ENCODE results near the gene KIF2C. TPM values are rescaled to one million over a fixed set of nuclear protein-coding genes. Genes with fewer than 3 reads are reported as not detected.

The KIF2C gene
- total RNA-seq, 2 donors from 2014 or later, result 42.0 to 72.7 TPM

DNA sequence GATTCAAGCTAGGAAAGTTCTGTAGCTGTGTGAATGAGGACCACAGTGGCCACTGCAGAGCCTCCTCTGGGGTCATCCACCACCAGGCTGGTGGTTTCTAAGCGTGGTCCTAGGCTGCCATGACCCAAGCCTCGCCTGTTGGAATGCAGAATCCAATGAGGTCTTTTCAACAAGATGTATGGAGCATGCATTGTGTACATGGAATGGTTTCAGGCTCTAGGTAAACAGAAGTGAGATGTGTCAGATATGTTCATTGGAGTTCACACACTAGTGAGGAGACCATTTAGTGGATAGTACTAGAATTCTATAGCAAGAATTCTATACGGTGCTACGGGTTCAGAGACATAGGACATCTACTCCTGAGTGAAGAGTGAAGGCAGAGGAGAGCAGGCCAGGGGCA is 19.4 kb upstream of the KIF2C start:
- H3K9ac ChIP-seq (ENCODE audit: extremely low read depth, low read length, poor library complexity, severe bottlenecking), result no peak overlapping the region
- no peak overlapping the region for H3K27ac ChIP-seq (ENCODE audit: low read depth, low read length)
- DNase-seq, result no peak
- no peaks in the 10 kb centered on the region for H3K36me3 ChIP-seq (ENCODE audit: control insufficient read depth, insufficient read depth, low read length)
- H3K9me3 Mint-ChIP-seq, result no peaks in the 10 kb centered on the region
- peaks cover 10% of the 10 kb centered on the region for H3K4me1 Mint-ChIP-seq
- no peaks in the 10 kb centered on the region for H3K9me3 ChIP-seq (ENCODE audit: control insufficient read depth, low read length)
- no peaks in the 10 kb centered on the region for H3K27me3 ChIP-seq (ENCODE audit: control insufficient read depth, insufficient read depth, low read length, poor library complexity, severe bottlenecking)
- H3K4me3 Mint-ChIP-seq, result no peak overlapping the region
- no peak overlapping the region for H3K27ac Mint-ChIP-seq
- H3K36me3 Mint-ChIP-seq (ENCODE audit: low read depth), result no peaks in the 10 kb centered on the region
- WGBS, 2 experiments (ENCODE audit: insufficient coverage in 1 of 2, insufficient read length in 1 of 2), result 69 to 71% methylated on average over 4 of the region's 4 CpGs
- H3K4me3 ChIP-seq (ENCODE audit: low read length), result no peak overlapping the region
- peaks cover 9% of the 10 kb centered on the region for H3K27me3 Mint-ChIP-seq (ENCODE audit: insufficient read depth)
- TF ChIP-seq, protein P1, sequence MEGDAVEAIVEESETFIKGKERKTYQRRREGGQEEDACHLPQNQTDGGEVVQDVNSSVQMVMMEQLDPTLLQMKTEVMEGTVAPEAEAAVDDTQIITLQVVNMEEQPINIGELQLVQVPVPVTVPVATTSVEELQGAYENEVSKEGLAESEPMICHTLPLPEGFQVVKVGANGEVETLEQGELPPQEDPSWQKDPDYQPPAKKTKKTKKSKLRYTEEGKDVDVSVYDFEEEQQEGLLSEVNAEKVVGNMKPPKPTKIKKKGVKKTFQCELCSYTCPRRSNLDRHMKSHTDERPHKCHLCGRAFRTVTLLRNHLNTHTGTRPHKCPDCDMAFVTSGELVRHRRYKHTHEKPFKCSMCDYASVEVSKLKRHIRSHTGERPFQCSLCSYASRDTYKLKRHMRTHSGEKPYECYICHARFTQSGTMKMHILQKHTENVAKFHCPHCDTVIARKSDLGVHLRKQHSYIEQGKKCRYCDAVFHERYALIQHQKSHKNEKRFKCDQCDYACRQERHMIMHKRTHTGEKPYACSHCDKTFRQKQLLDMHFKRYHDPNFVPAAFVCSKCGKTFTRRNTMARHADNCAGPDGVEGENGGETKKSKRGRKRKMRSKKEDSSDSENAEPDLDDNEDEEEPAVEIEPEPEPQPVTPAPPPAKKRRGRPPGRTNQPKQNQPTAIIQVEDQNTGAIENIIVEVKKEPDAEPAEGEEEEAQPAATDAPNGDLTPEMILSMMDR (conservative IDR thresholded peaks at IDR 0.05), result no peak
- peaks cover 7% of the 10 kb centered on the region for H3K4me1 ChIP-seq (ENCODE audit: control insufficient read depth, insufficient read depth, low read length)

DNA sequence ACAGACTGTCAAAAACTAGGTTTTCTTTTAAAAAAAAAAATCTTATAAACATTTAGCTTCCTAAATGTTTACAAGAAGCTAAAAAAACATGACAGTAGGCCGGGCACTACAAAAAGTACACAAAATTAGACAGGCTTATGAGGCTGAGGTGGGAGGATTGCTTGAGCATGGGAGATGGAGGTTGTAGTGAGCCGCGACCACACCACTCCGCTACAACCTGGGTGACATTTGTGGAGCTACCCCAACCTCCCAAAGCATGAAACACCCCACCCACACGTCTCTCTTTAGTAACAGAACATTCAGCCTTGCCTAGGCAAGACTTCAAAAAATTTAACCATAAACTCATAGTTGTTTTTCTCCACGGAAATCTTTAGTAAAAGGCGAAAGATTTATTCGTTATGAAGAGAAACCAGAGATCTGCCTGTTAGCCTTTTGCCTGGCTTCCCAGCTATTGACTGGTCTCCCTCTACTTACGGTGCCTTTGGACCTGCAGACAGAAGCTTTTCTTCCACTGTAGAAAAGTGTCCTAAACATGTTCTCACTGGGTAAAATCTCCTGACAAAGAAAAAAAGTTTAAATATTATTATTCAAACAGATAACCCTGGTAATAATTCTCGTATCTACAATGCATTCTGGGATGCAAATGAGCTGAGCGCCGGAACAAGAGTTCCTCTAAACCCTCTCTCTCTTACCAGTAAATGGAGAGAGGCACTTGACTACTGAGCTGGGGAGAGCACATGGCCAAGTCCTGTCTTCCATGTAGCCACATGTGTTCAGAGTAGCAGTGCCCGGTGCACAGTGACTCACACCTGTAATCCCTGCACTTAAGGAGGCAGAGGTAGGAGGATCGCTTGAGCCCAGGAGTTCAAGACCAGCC is 17.9 kb upstream of the KIF2C start:
- Histone ChIP-seq H3K36me3 (ENCODE audit: control insufficient read depth, insufficient read depth, low read length) (no peaks in the 10 kb centered on the region), H3K4me3 (ENCODE audit: low read length) (no peak overlapping the region), H3K4me1 (ENCODE audit: control insufficient read depth, insufficient read depth, low read length) (peaks cover 10% of the 10 kb centered on the region), H3K9ac (ENCODE audit: extremely low read depth, low read length, poor library complexity, severe bottlenecking) (no peak overlapping the region), H3K9me3 (ENCODE audit: control insufficient read depth, low read length) (no peaks in the 10 kb centered on the region), H3K27ac (ENCODE audit: low read depth, low read length) (peak overlapping the region; percentile 79), H3K27me3 (ENCODE audit: control insufficient read depth, insufficient read depth, low read length, poor library complexity, severe bottlenecking) (no peaks in the 10 kb centered on the region)
- TF ChIP-seq, protein P1 (conservative IDR thresholded peaks at IDR 0.05), result no peak
- WGBS, 2 experiments (ENCODE audit: insufficient coverage in 1 of 2, insufficient read length in 1 of 2), result 58 to 69% methylated on average over 7 to 12 of the region's 14 CpGs
- peak; percentile 90 for DNase-seq
- H3K4me1 Mint-ChIP-seq, result peaks cover 20% of the 10 kb centered on the region
- H3K27ac Mint-ChIP-seq, result peak overlapping the region; percentile 98
- no peak overlapping the region for H3K4me3 Mint-ChIP-seq
- H3K9me3 Mint-ChIP-seq, result peaks cover under 1% of the 10 kb centered on the region
- no peaks in the 10 kb centered on the region for H3K36me3 Mint-ChIP-seq (ENCODE audit: low read depth)
- peaks cover 9% of the 10 kb centered on the region for H3K27me3 Mint-ChIP-seq (ENCODE audit: insufficient read depth)

DNA sequence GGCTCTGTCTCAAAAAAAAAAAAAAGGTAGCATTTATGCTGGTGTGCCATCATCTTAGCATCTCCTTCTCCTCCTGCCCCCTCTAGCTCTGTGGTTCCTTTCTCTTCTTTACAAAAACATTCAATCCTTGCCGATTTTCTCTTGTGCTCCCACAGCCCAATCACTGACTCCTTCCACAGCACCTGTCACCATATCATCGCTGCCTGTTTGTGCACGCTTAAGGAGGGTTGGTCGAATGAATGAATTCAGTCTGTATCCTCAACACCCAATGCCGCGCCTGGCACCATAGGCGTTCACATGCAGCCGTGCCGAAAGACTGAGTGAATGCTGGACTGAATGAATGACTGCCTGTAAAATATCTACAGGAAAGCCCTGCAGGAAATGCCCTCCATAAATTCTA is 16.6 kb upstream of the KIF2C start:
- Histone ChIP-seq H3K4me1 (ENCODE audit: control insufficient read depth, insufficient read depth, low read length) (peaks cover 4% of the 10 kb centered on the region), H3K36me3 (ENCODE audit: control insufficient read depth, insufficient read depth, low read length) (no peaks in the 10 kb centered on the region), H3K27ac (ENCODE audit: low read depth, low read length) (no peak overlapping the region), H3K9me3 (ENCODE audit: control insufficient read depth, low read length) (no peaks in the 10 kb centered on the region), H3K27me3 (ENCODE audit: control insufficient read depth, insufficient read depth, low read length, poor library complexity, severe bottlenecking) (no peaks in the 10 kb centered on the region), H3K9ac (ENCODE audit: extremely low read depth, low read length, poor library complexity, severe bottlenecking) (no peak overlapping the region), H3K4me3 (ENCODE audit: low read length) (no peak overlapping the region)
- WGBS, 2 experiments (ENCODE audit: insufficient coverage in 1 of 2, insufficient read length in 1 of 2), result 95% methylated on average over 3 to 9 of the region's 9 CpGs
- no peak overlapping the region for H3K4me3 Mint-ChIP-seq
- H3K36me3 Mint-ChIP-seq (ENCODE audit: low read depth), result no peaks in the 10 kb centered on the region
- peaks cover 5% of the 10 kb centered on the region for H3K27me3 Mint-ChIP-seq (ENCODE audit: insufficient read depth)
- no peak overlapping the region for H3K27ac Mint-ChIP-seq
- peak; percentile 38 for DNase-seq
- H3K9me3 Mint-ChIP-seq, result peaks cover 2% of the 10 kb centered on the region
- H3K4me1 Mint-ChIP-seq, result peaks cover 18% of the 10 kb centered on the region
- TF ChIP-seq, protein P1 (conservative IDR thresholded peaks at IDR 0.05), result no peak

Data from endodermal cell (in vitro differentiated cells).